IMR-90 (cell line): ENCODE results near the gene KCTD4. TPM values are rescaled to one million over a fixed set of nuclear protein-coding genes. Genes with fewer than 3 reads are reported as not detected.

Experiments
- ATAC-seq: fragments of 200-7000 bp; cut with Tn5 transposase; 2 replicates; pipeline ENCODE4 v1.9.1; 2020; ENCODE audit warnings: low read depth, mild to moderate bottlenecking, moderate library complexity
- BruUV-seq: library from RNA; stranded (reverse); fragments of 400-500 nt; replicated peaks from 2 replicates; lab custom pipeline; 2021; lab: Mats Ljungman, UMichigan
- CTCF ChIA-PET: fragments of 300-600 bp; formaldehyde crosslinking; extraction: SDS; loops from one replicate; lab custom pipeline; 2021; ENCODE audit warnings: antibody characterized with exemption; lab: Yijun Ruan, JAX
- POLR2A ChIA-PET: fragments of 300-600 bp; sonication (Branson Sonifier 250); formaldehyde crosslinking; loops from one replicate; lab custom pipeline; 2022; ENCODE audit warnings: antibody characterized with exemption; ENCODE audit not compliant: unreplicated experiment; lab: Charles Lee
- DNase-seq: peaks from one replicate; pipeline ENCODE4 v3.0.0; 2013
- H2AFZ ChIP-seq: replicated peaks from 2 replicates; pipeline ENCODE3; 2013; ENCODE audit warnings: low read length, mild to moderate bottlenecking; ENCODE audit not compliant: poor library complexity
- H2AK5ac ChIP-seq: 2 replicates; pipeline ENCODE4 v1.6.1; 2013; ENCODE audit warnings: low read depth, low read length, inconsistent platforms
- H2AK9ac ChIP-seq: replicated peaks from 2 replicates; pipeline ENCODE3; 2013; ENCODE audit warnings: mild to moderate bottlenecking, low read depth, low read length, moderate library complexity; ENCODE audit not compliant: poor library complexity
- H2BK120ac ChIP-seq: 2 replicates; pipeline ENCODE4 v1.6.1; 2013; ENCODE audit warnings: low read depth, low read length, inconsistent platforms
- H2BK15ac ChIP-seq: 3 replicates; pipeline ENCODE4 v1.6.1; 2013; ENCODE audit warnings: low read depth, low read length, inconsistent platforms
- H2BK20ac ChIP-seq: 2 replicates; pipeline ENCODE4 v1.6.1; 2013; ENCODE audit warnings: low read depth, mild to moderate bottlenecking, inconsistent platforms, low read length, moderate library complexity
- H2BK5ac ChIP-seq: 2 replicates; pipeline ENCODE4 v1.6.1; 2013; ENCODE audit warnings: mild to moderate bottlenecking, low read depth, low read length, inconsistent platforms; ENCODE audit not compliant: poor library complexity, severe bottlenecking
- H3K14ac ChIP-seq: replicated peaks from 2 replicates; pipeline ENCODE4 v1.6.1; 2013; ENCODE audit warnings: low read depth, low read length, inconsistent platforms
- H3K18ac ChIP-seq: 2 replicates; pipeline ENCODE4 v1.6.1; 2013; ENCODE audit warnings: low read depth, low read length, control low read depth
- H3K23ac ChIP-seq: 2 replicates; pipeline ENCODE4 v1.6.1; 2013; ENCODE audit warnings: low read depth, low read length, inconsistent platforms
- H3K27ac ChIP-seq: 2 replicates; pipeline ENCODE4 v1.5.1; 2013; ENCODE audit warnings: mild to moderate bottlenecking, control low read depth, low read length; ENCODE audit not compliant: insufficient read depth
- H3K27me3 ChIP-seq: 2 replicates; pipeline ENCODE4 v1.6.1; 2013; ENCODE audit warnings: low read length; ENCODE audit not compliant: control insufficient read depth, insufficient read depth
- H3K36me3 ChIP-seq: 2 replicates; pipeline ENCODE4 v1.6.1; 2013; ENCODE audit warnings: low read length, mixed read lengths; ENCODE audit not compliant: control insufficient read depth, insufficient read depth
- H3K4ac ChIP-seq: 2 replicates; pipeline ENCODE4 v1.6.1; 2013; ENCODE audit warnings: low read depth, low read length, inconsistent platforms
- H3K4me1 ChIP-seq: 2 replicates; pipeline ENCODE4 v1.6.1; 2013; ENCODE audit warnings: low read length, mixed read lengths; ENCODE audit not compliant: control insufficient read depth, insufficient read depth
- H3K4me2 ChIP-seq: 2 replicates; pipeline ENCODE4 v1.6.1; 2013; ENCODE audit warnings: low read depth, mild to moderate bottlenecking, control low read depth, low read length, moderate library complexity
- H3K4me3 ChIP-seq: 2 replicates; pipeline ENCODE4 v1.5.1; 2013; ENCODE audit warnings: low read depth, mild to moderate bottlenecking, control low read depth, low read length, moderate library complexity; ENCODE audit not compliant: insufficient read depth
- H3K56ac ChIP-seq: 2 replicates; pipeline ENCODE4 v1.6.1; 2013; ENCODE audit warnings: low read length, inconsistent platforms; ENCODE audit not compliant: insufficient read depth; ENCODE audit errors: extremely low read depth
- H3K79me1 ChIP-seq, 2 experiments: 2 replicates each; pipeline ENCODE4 v1.6.1; 2013; ENCODE audit warnings: low read length in 2 of 2, inconsistent platforms in 1 of 2, low read depth in 1 of 2
- H3K9ac ChIP-seq: 2 replicates; pipeline ENCODE4 v1.6.1; 2013; ENCODE audit warnings: low read depth, low read length, control low read depth
- H3K9me1 ChIP-seq: 2 replicates; pipeline ENCODE4 v1.6.1; 2013; ENCODE audit warnings: low read length, inconsistent platforms; ENCODE audit not compliant: insufficient read depth
- H3K9me3 ChIP-seq: 2 replicates; pipeline ENCODE4 v1.6.1; 2013; ENCODE audit warnings: low read length; ENCODE audit not compliant: control insufficient read depth, insufficient read depth
- H4K20me1 ChIP-seq: 2 replicates; pipeline ENCODE4 v1.6.1; 2013; ENCODE audit warnings: low read length, inconsistent platforms; ENCODE audit not compliant: insufficient read depth
- H4K5ac ChIP-seq: 2 replicates; pipeline ENCODE4 v1.6.1; 2013; ENCODE audit warnings: mild to moderate bottlenecking, low read depth, low read length, control low read depth
- H4K8ac ChIP-seq, 2 experiments: 2 replicates each; pipeline ENCODE4 v1.6.1; 2013; ENCODE audit warnings: low read depth in 2 of 2, low read length in 2 of 2, control low read depth in 1 of 2, inconsistent platforms in 1 of 2
- H4K91ac ChIP-seq: 2 replicates; pipeline ENCODE4 v1.6.1; 2013; ENCODE audit warnings: low read depth, low read length, inconsistent platforms; ENCODE audit not compliant: insufficient read depth
- BHLHE40 ChIP-seq: fragments of 150-350 bp; IDR thresholded peaks from 2 replicates; pipeline ENCODE4 v1.6.1; 2016; ENCODE audit warnings: mild to moderate bottlenecking, low read depth, low read length
- CEBPB ChIP-seq: IDR thresholded peaks from 2 replicates; pipeline ENCODE4 v1.6.1; 2012; ENCODE audit warnings: low read depth, low read length, improper control_type of control experiment
- ELK1 ChIP-seq: fragments of 150-350 bp; IDR thresholded peaks from 2 replicates; pipeline ENCODE4 v1.6.1; 2016; ENCODE audit warnings: low read depth, mild to moderate bottlenecking, low read length, moderate library complexity, borderline replicate concordance
- FOS ChIP-seq: fragments of 150-350 bp; IDR thresholded peaks from 2 replicates; pipeline ENCODE4 v1.6.1; 2016; ENCODE audit warnings: low read depth, low read length
- MAFK ChIP-seq: IDR thresholded peaks from 2 replicates; pipeline ENCODE4 v1.6.1; 2012; ENCODE audit warnings: low read depth, low read length, improper control_type of control experiment
- MXI1 ChIP-seq: IDR thresholded peaks from 2 replicates; pipeline ENCODE4 v1.6.1; 2012; ENCODE audit warnings: low read depth, mild to moderate bottlenecking, low read length, moderate library complexity, borderline replicate concordance
- NFE2L2 ChIP-seq: fragments of 150-350 bp; IDR thresholded peaks from 2 replicates; pipeline ENCODE4 v1.6.1; 2016; ENCODE audit warnings: low read depth, mild to moderate bottlenecking, low read length
- RFX5 ChIP-seq: IDR thresholded peaks from 2 replicates; pipeline ENCODE4 v1.8.0; 2012; ENCODE audit warnings: low read depth, mild to moderate bottlenecking, low read length, moderate library complexity
- SMC3 ChIP-seq: fragments of 150-350 bp; IDR thresholded peaks from 2 replicates; pipeline ENCODE4 v1.6.1; 2016; ENCODE audit warnings: low read depth, mild to moderate bottlenecking, antibody characterized with exemption, low read length, moderate library complexity
- WGBS, 2 experiments: methylation state at CpG; one replicate each; pipeline versions ENCODE4 v1.1.5 to v1.1.7; 2013; ENCODE audit warnings: missing lambda C conversion rate in 2 of 2; ENCODE audit not compliant: insufficient read length in 1 of 2; ENCODE audit errors: extremely low coverage in 2 of 2; 5-methylcytosine and 5-hydroxymethylcytosine counted together
- dilution Hi-C: fragments of 300-500 bp; cut with HindIII; formaldehyde crosslinking; loops from one replicate; pipeline ENCODE4 v1.14.3; 2018; ENCODE audit warnings: low sequenced_read_pairs; ENCODE audit not compliant: unreplicated experiment
- in situ Hi-C: fragments of 300-500 bp; cut with MboI; formaldehyde crosslinking; loops from 3 replicates; pipeline ENCODE4 v1.14.3; 2019; ENCODE audit warnings: low sequenced_read_pairs, inconsistent platforms, mixed read lengths
- intact Hi-C: fragments of 100-400 bp; cut with micrococcal nuclease; formaldehyde crosslinking; loops from 2 replicates; pipeline ENCODE4 v1.10.0; 2022
- polyA plus RNA-seq, 3 experiments: library from polyadenylated mRNA; depleted of rRNA; stranded (reverse); fragments of >200 nt; gene quantifications; 2 replicates each; pipeline ENCODE4 v1.2.3, GENCODE V29; 2012; ENCODE audit warnings: low replicate concordance in 1 of 3
- total RNA-seq: library from RNA; depleted of rRNA; stranded (reverse); fragments of >200 nt; gene quantifications from 2 replicates; pipeline ENCODE4 v1.2.3, GENCODE V29; 2012

KCTD4 gene
- total and polyA plus RNA-seq, 2 of the 4 experiments (the other 2 are of a cell fraction), result 0.53 to 0.72 TPM

GRCh38 chr13:45162821-45163220 is 38.0 kb downstream of the KCTD4 start:
- ChIA-PET POLR2A (no interaction called here), CTCF (no interaction called here)
- Histone ChIP-seq H2AFZ (no peak overlapping the region), H2AK9ac (no peak overlapping the region), H3K14ac (no peak overlapping the region), H2BK120ac (no peak overlapping the region), H3K18ac (no peak overlapping the region), H2AK5ac (no peak overlapping the region), H3K9ac (no peak overlapping the region), H3K4me3 (no peak overlapping the region), H4K8ac (no peak overlapping the region), H4K5ac (no peak overlapping the region), H3K4me1 (peaks cover 11% of the 10 kb centered on the region), H3K27ac (peak overlapping the region; percentile 90; the same call in 1 of the 2 replicates), H3K23ac (no peak overlapping the region), H4K20me1 (no peaks in the 10 kb centered on the region), H3K79me1 (peaks cover 13 to 33% of the 10 kb centered on the region in 2 experiments; a peak in 3 of 4 replicates), H3K4me2 (peak overlapping the region; percentile 30; the same call in 1 of the 2 replicates), H3K27me3 (no peaks in the 10 kb centered on the region), H2BK15ac (no peak overlapping the region), H3K56ac (no peak overlapping the region), H3K36me3 (peaks cover 8% of the 10 kb centered on the region), H3K9me1 (peaks cover 4% of the 10 kb centered on the region; the same call in 1 of the 2 replicates), H4K91ac (no peak overlapping the region), H3K9me3 (no peaks in the 10 kb centered on the region), H3K4ac (no peak overlapping the region), H2BK5ac (peak overlapping the region; percentile 89), H2BK20ac (no peak overlapping the region)
- no TSS peak for BruUV-seq
- TF ChIP-seq NFE2L2, result no peak; the same call in 1 of the 2 replicates
- 0 out of 2 replicates have a peak, but pooled peaks have one; percentile 28 for TF ChIP-seq MAFK
- peak; percentile 91 for TF ChIP-seq FOS
- TF ChIP-seq MXI1, result no peak
- no peak for TF ChIP-seq ELK1
- peak; percentile 92 for TF ChIP-seq CEBPB
- peak; percentile 10; the same call in 1 of the 2 replicates for TF ChIP-seq SMC3
- TF ChIP-seq RFX5, result no peak
- TF ChIP-seq BHLHE40, result peak; percentile 9; the same call in 1 of the 2 replicates
- in situ Hi-C loops, result no loop called here
- intact Hi-C loops, result no loop called here
- dilution Hi-C loops, result no loop called here
- WGBS, 2 experiments, result no CpG with 5 or more reads among the region's 1 CpG
- ATAC-seq, result peak; percentile 89
- peak; percentile 95 for DNase-seq
